CD14-positive monocyte (primary cell): Measurements from ENCODE around the gene COL4A1. TPM values are rescaled to one million over a fixed set of nuclear protein-coding genes. Genes with fewer than 3 reads are reported as not detected.

Experiments
- DNase-seq, 3 donors: peaks; one replicate each; pipeline ENCODE4 v3.0.0-alpha.2; 2011 to 2022
- H2AFZ ChIP-seq: 2 replicates; pipeline ENCODE4 v1.6.0; 2012; ENCODE audit warnings: mild to moderate bottlenecking, low read depth, low read length, inconsistent platforms; ENCODE audit not compliant: insufficient read depth, poor library complexity, severe bottlenecking
- H3K27ac ChIP-seq, 2 donors: 1 replicate in 1 of 2; 2 replicates in 1 of 2; pipeline ENCODE4 v1.5.1; 2012 to 2013; ENCODE audit warnings: low read length in 2 of 2, control low read depth in 1 of 2, inconsistent platforms in 1 of 2, low read depth in 1 of 2, mild to moderate bottlenecking in 1 of 2
- H3K27me3 ChIP-seq, 2 donors: one replicate each; pipeline versions ENCODE4 v1.6.0 to v1.6.1; 2011 to 2013; ENCODE audit warnings: low read length in 2 of 2; ENCODE audit not compliant: control insufficient read depth in 2 of 2, insufficient read depth in 2 of 2
- H3K36me3 ChIP-seq, 2 donors: replicated peaks in 1 of 2; 1 replicate in 1 of 2; 2 replicates in 1 of 2; pipeline versions ENCODE4 v1.5.1 to v1.6.1; 2012 to 2013; ENCODE audit warnings: low read length in 2 of 2, control low read depth in 1 of 2, inconsistent platforms in 1 of 2, mild to moderate bottlenecking in 1 of 2; ENCODE audit not compliant: insufficient read depth in 2 of 2, control insufficient read depth in 1 of 2
- H3K4me1 ChIP-seq, 2 donors: 1 replicate in 1 of 2; 2 replicates in 1 of 2; pipeline versions ENCODE4 v1.5.1 to v1.6.1; 2012 to 2013; ENCODE audit warnings: low read length in 2 of 2, control low read depth in 1 of 2, inconsistent platforms in 1 of 2, mild to moderate bottlenecking in 1 of 2, moderate library complexity in 1 of 2; ENCODE audit not compliant: insufficient read depth in 2 of 2, control insufficient read depth in 1 of 2
- H3K4me2 ChIP-seq: replicated peaks from 2 replicates; pipeline ENCODE3; 2012; ENCODE audit warnings: low read length, moderate library complexity, mild to moderate bottlenecking; ENCODE audit not compliant: poor library complexity, severe bottlenecking; ENCODE audit errors: extremely low read depth
- H3K4me3 ChIP-seq, 3 experiments: fragments of 200-600 bp in 1 of 3; sonication (generic) in 1 of 3; replicated peaks in 1 of 3; 1 replicate in 2 of 3; 2 replicates in 1 of 3; pipeline ENCODE4 v1.5.1; 2011 to 2013; ENCODE audit warnings: low read length in 3 of 3, mild to moderate bottlenecking in 3 of 3, control low read depth in 2 of 3, low read depth in 2 of 3, inconsistent platforms in 1 of 3, moderate library complexity in 1 of 3
- H3K79me2 ChIP-seq: 2 replicates; pipeline ENCODE4 v1.6.0; 2012; ENCODE audit warnings: mild to moderate bottlenecking, control low read depth, inconsistent platforms, low read length, moderate library complexity; ENCODE audit not compliant: insufficient read depth
- H3K9ac ChIP-seq: 2 replicates; pipeline ENCODE4 v1.6.0; 2017; ENCODE audit warnings: low read length, mild to moderate bottlenecking; ENCODE audit not compliant: insufficient read depth, poor library complexity, severe bottlenecking
- H3K9me3 ChIP-seq, 2 donors: replicated peaks in 1 of 2; 1 replicate in 1 of 2; 2 replicates in 1 of 2; pipeline versions ENCODE4 v1.5.1 to v1.6.1; 2012 to 2013; ENCODE audit warnings: low read length in 2 of 2, control low read depth in 1 of 2; ENCODE audit not compliant: control insufficient read depth in 1 of 2, insufficient read depth in 1 of 2
- H4K20me1 ChIP-seq: 2 replicates; pipeline ENCODE4 v1.6.0; 2012; ENCODE audit warnings: mild to moderate bottlenecking, low read length, control low read depth, moderate library complexity; ENCODE audit not compliant: insufficient read depth
- H3K27ac Mint-ChIP-seq, 7 donors: one replicate each; pipeline ENCODE4 v1.8.0; 2020; ENCODE audit warnings: mild to moderate bottlenecking in 7 of 7, mixed read lengths in 7 of 7, moderate library complexity in 6 of 7, inconsistent platforms in 2 of 7
- H3K27me3 Mint-ChIP-seq, 3 donors: one replicate each; pipeline ENCODE4 v1.8.0; 2021 to 2022; ENCODE audit warnings: low read depth in 3 of 3, mild to moderate bottlenecking in 3 of 3, mixed read lengths in 3 of 3, moderate library complexity in 3 of 3, inconsistent platforms in 1 of 3
- H3K36me3 Mint-ChIP-seq, 2 donors: one replicate each; pipeline ENCODE4 v1.8.0; 2020; ENCODE audit warnings: mixed read lengths in 2 of 2, inconsistent platforms in 1 of 2, mild to moderate bottlenecking in 1 of 2
- H3K4me1 Mint-ChIP-seq: one replicate; pipeline ENCODE4 v1.8.0; 2020; ENCODE audit warnings: mild to moderate bottlenecking, mixed read lengths
- H3K4me3 Mint-ChIP-seq, 2 donors: one replicate each; pipeline ENCODE4 v1.8.0; 2020; ENCODE audit warnings: mild to moderate bottlenecking in 2 of 2, mixed read lengths in 2 of 2, moderate library complexity in 1 of 2
- H3K9me3 Mint-ChIP-seq, 7 donors: one replicate each; pipeline ENCODE4 v1.8.0; 2020 to 2022; ENCODE audit warnings: mixed read lengths in 7 of 7, mild to moderate bottlenecking in 6 of 7, moderate library complexity in 6 of 7, inconsistent platforms in 2 of 7
- CTCF ChIP-seq: fragments of 200-600 bp; IDR thresholded peaks from one replicate; pipeline ENCODE4 v1.8.0; 2022; ENCODE audit warnings: antibody characterized with exemption, mild to moderate bottlenecking
- WGBS: methylation state at CpG from one replicate; pipeline ENCODE4 v1.1.5; 2013; ENCODE audit warnings: missing lambda C conversion rate; ENCODE audit not compliant: insufficient coverage; 5-methylcytosine and 5-hydroxymethylcytosine counted together
- intact Hi-C, 2 donors: fragments of 100-400 bp; cut with micrococcal nuclease; formaldehyde crosslinking; loops; one replicate each; pipeline versions ENCODE4 v1.15.0 to v1.15.1; 2023
- polyA plus RNA-seq, 3 donors: library from polyadenylated mRNA; depleted of rRNA in 1 of 3; unstranded in 2 of 3; stranded (reverse) in 1 of 3; fragments of 300-500 nt in 2 of 3; fragments of >200 nt in 1 of 3; fragmentation: Illumina TruSeq in 2 of 3; gene quantifications; 1 replicate in 2 of 3; 2 replicates in 1 of 3; pipeline ENCODE4 v1.2.3, GENCODE V29; 2012 to 2021

Gene COL4A1
- polyA plus RNA-seq, 3 donors: 0.16 to 0.25 TPM; not detected in 1

GRCh38 chr13:110126391-110126961 is 180.5 kb downstream of the COL4A1 start:
- H3K9me3 ChIP-seq: no peaks in the 10 kb centered on the region
- no peak overlapping the region for H3K9ac ChIP-seq
- 1% methylated on average over 10 of the region's 12 CpGs for WGBS
- peaks cover 2 to 6% of the 10 kb centered on the region in 2 donors for H3K27me3 ChIP-seq
- intact Hi-C loops: loop anchor here in 1 of 2 donors (10.0 kb wide), 1 partner anchor 48 kb away; no protein-coding TSS in a partner anchor
- H3K36me3 Mint-ChIP-seq: no peaks in the 10 kb centered on the region
- DNase-seq: peak in 2 of 3 donors; percentile 26 to 50
- H3K9me3 Mint-ChIP-seq: peaks cover 0 to 3% (median 0%) of the 10 kb centered on the region in 7 donors
- H3K4me2 ChIP-seq: peak overlapping the region; percentile 30
- H3K4me3 Mint-ChIP-seq: peak overlapping the region in 1 of 2 donors; percentile 64
- H3K79me2 ChIP-seq: no peaks in the 10 kb centered on the region
- H4K20me1 ChIP-seq: no peaks in the 10 kb centered on the region
- H3K27ac ChIP-seq: no peak overlapping the region
- H3K4me1 Mint-ChIP-seq: peaks cover 9% of the 10 kb centered on the region
- H3K4me3 ChIP-seq: no peak overlapping the region
- peaks cover 18 to 44% (median 21%) of the 10 kb centered on the region in 3 donors for H3K27me3 Mint-ChIP-seq
- TF ChIP-seq CTCF: no peak
- H3K36me3 ChIP-seq: no peaks in the 10 kb centered on the region
- H3K27ac Mint-ChIP-seq: peak overlapping the region in 2 of 7 donors; percentile 32 to 69
- peaks cover 0 to 13% of the 10 kb centered on the region in 2 donors for H3K4me1 ChIP-seq
- H2AFZ ChIP-seq: peak overlapping the region; percentile 73

DNA sequence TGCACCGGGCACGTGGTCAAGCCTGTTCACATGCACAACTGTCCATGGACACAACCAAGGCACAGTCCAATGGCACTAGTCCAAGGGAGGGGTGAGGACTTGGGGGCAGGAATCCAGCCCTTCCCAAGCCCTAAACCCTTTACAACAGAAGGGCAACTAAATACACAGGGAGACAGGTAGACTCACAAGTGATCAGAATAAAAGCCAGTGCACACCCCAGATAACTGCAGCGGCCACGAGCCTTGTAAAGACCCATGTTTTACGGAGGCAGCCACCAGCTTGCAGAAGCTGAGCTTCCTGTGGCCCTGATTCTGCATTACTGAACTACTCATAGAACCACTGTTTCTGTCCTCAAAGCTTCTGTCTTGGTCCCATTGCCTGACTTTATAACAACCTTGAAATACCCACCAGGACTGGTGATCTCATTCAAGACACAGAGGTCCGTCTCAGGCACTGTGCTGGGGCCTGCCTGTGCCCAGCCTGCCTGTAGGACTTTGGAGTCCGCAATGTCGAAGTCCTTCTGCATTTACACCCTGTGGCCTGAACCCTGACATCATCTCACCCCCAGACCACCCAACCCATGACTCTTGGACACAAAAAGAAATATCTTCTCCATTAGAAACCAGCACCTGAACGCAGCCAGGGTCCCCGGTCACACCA is 181.2 kb downstream of the COL4A1 start:
- no peak overlapping the region for H3K4me3 ChIP-seq
- H3K4me3 Mint-ChIP-seq: no peak overlapping the region
- H3K27me3 ChIP-seq: peaks cover 2 to 6% of the 10 kb centered on the region in 2 donors
- no peak overlapping the region for H3K27ac ChIP-seq
- H3K36me3 ChIP-seq: no peaks in the 10 kb centered on the region
- intact Hi-C loops: loop anchor here in 1 of 2 donors (10.0 kb wide), 1 partner anchor 49 kb away; no protein-coding TSS in a partner anchor
- H3K9me3 ChIP-seq: no peaks in the 10 kb centered on the region
- no peak overlapping the region for H3K27ac Mint-ChIP-seq
- H3K36me3 Mint-ChIP-seq: no peaks in the 10 kb centered on the region
- H3K4me2 ChIP-seq: no peak overlapping the region
- no peaks in the 10 kb centered on the region for H3K79me2 ChIP-seq
- TF ChIP-seq CTCF: no peak
- no peak for DNase-seq
- H3K4me1 ChIP-seq: peaks cover 0 to 13% of the 10 kb centered on the region in 2 donors
- peaks cover 0 to 3% (median 0%) of the 10 kb centered on the region in 7 donors for H3K9me3 Mint-ChIP-seq
- peaks cover 9% of the 10 kb centered on the region for H3K4me1 Mint-ChIP-seq
- H2AFZ ChIP-seq: no peak overlapping the region
- 90% methylated on average over 8 of the region's 10 CpGs for WGBS
- H3K27me3 Mint-ChIP-seq: peaks cover 17 to 41% (median 24%) of the 10 kb centered on the region in 3 donors
- no peaks in the 10 kb centered on the region for H4K20me1 ChIP-seq
- H3K9ac ChIP-seq: no peak overlapping the region
